ENCODE data around the gene SLC25A44.

GRCh38 chr1:156180471-156180870, 13.4 kb upstream of the SLC25A44 start:
- no peak for TF ChIP-seq CTCF (IDR thresholded peaks at IDR 0.05)
- no peak for TF ChIP-seq POLR2A (IDR thresholded peaks at IDR 0.05)
